ENCODE data around the gene TRIM71. TPM values are rescaled to one million over a fixed set of nuclear protein-coding genes. Genes with fewer than 3 reads are reported as not detected.
"Not testable (repeated sequence)": the region's sequence is repeated elsewhere in the genome, so short reads cannot be mapped to it uniquely, and the experiment has no call there.

Gene TRIM71
- polyA plus RNA-seq, 1 donor = 0.18 TPM

DNA sequence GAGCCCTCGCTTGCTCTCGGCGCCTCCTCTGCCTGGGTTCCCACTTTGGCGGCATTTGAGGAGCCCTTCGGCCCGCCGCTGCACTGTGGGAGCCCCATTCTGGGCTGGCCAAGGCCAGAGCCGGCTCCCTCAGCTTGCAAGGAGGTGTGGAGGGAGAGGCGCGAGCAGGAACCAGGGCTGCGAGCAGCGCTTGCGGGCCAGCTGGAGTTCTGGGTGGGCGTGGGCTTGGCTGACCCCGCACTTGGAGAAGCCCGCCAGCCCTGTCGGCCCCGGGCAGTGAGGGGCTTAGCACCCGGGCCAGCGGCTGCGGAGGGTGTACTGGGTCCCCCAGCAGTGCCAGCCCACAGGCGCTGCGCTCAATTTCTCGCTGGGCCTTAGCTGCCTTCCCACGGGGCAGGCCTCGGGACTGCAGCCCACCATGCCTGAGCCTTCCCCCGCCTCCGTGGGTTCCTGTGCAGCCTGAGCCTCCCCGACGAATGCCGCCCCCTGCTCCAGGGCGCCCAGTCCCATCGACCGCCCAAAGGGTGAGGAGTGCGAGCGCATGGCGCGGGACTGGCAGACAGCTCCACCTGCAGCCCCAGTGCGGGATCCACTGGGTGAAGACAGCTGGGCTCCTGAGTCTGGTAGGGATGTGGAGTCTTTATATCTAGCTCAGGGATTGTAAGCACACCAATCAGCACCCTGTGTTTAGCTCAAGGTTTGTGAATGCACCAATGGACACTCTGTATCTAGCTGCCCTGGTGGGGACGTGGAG is 121.9 kb downstream of the TRIM71 start:
- DNase-seq = not testable (repeated sequence)

DNA sequence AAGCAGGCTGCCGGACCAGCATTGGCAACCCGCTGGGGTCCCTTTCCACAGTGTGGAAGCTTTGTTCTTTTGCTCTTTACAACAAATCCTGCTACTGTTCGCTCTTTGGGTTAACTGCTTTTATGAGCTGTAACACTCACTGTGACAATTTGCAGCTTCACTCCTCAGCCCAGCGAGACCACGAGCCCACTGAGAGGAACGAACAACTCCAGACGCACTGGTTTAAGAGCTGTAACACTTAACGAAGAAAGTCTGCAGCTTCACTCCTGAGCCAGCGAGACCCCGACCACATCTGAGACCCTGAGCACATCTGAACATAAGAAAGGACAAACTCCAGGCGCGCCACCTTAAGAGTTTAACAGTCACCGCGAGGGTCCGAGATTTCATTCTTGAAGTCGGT is 122.9 kb downstream of the TRIM71 start:
- no peak for DNase-seq

DNA sequence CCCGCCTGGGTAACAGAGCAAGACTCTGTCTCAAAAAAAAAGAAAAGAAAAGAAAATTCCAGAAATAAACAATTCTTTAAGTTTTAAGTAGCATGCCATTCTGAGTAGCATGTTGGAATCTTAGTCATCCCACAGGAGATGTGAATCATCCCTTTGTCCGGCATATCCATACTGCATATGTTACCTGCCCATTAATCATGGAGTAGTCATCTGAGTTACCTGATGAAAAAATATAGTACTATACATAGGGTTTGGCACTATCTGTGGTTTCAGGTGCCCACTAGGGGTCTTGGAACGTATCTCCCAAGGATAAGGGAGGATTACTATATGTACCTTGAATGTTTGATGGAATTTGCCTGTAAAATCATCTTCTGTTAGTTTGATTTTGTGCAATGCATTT is 127.3 kb downstream of the TRIM71 start:
- no peak for DNase-seq

- not testable (repeated sequence) for DNase-seq
Measured at GRCh38 chr3:32945598-32945997, 127.8 kb downstream of the TRIM71 start.

DNA sequence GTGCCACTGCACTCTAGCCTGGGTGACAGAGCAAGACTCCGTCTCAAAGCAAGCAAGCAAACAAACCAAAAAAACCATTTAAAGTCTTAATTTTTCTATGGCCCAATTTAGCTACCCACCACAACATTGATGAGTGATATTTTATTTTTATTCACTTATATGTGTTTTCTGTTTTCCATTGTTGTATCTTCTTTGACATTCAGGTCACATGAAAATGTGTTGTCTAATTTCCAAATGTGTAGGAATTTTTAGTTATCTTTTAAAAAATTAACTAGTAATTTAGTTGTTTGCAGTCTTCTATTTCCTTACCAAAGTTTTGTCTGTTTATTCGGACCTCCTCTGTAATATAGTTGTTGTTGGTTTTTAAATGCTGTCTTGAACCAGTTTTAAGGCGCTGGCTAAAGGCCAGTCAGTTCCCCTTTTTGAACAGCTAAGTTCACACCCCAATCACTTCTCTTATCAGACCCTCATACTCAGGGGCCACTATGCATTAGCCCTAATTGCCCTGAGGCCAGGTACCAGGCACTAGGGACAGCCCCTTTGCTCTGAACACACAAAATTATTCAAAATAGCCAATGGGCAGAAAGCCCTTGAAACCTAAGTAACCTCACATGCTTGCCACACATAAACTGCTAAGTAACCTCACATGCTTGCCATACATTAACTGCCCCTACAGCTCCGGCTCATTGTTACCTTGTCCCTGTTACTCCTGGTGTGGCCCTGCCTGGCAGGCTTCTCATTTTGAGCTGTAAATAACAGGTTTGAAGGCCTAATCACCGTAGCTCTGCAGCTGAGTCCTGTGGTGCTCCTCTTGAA is 129.4 kb downstream of the TRIM71 start:
- no peak for DNase-seq

Other genes with a start within 250 kb of the TRIM71 start
- gene DYNC1LI1, start 247.1 kb upstream of the TRIM71 start, polyA plus RNA-seq (ENCODE audit: insufficient read length) = 32.7 TPM
- gene CNOT10, start 132.8 kb upstream of the TRIM71 start, polyA plus RNA-seq (ENCODE audit: insufficient read length) = 21.4 TPM
- 0.08 TPM for gene CCR4, start 133.6 kb downstream of the TRIM71 start, polyA plus RNA-seq (ENCODE audit: insufficient read length)

All from hindlimb muscle (tissue), 1 donor.